ENCODE data around the gene MUS81. TPM values are rescaled to one million over a fixed set of nuclear protein-coding genes. Genes with fewer than 3 reads are reported as not detected.

The MUS81 gene
- total and polyA plus RNA-seq, 2 of the 13 experiments (the other 11 are each of a cell fraction or from before 2014, with no cell fraction given) = 25.6 to 30.2 TPM

DNA sequence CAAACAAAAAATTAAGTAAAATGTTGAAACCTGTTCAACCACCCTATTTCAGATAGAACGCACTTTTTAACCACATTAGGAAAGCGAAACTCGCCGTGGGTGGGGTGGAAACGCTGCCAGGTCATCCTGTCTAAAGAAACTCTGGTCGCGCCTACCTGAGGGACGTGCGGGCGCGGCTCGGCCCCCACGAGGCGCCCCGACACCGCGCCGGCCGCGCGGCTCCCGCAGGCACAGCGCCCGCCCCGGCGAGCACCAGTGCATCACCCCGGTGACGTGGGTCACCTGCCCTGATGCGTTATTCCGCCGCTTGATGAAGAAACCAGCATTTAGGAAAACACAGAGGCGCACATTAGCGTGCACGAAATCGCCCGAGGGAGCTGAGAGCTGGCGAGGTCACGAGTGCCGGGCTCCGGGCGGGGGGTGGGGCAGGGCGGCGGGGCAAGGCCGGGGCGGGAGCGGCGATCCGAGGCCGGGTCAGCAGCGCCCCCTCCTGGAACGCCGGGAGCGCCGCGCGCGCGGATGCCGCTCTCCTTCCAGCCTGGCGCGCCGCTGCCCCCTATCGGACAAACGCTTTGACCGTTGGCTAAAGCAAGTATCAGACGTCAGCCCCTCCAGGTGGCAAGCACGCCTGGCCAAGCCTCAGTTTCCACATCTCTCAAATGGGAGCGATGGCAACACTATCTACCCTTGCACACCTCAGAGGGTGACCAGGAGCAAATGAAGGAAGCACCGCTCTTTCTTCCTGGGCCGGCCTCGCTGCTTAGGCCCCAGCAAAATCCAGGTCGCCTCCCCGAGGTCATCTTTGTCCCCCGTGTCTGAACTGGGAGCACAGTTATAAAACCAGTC, 42.2 kb upstream of the MUS81 start (continued):
- TF ChIP-seq SALL1 (CRISPR knock-in tag; IDR thresholded peaks at IDR 0.05) (peak; percentile 69), MTA1 (CRISPR knock-in tag; IDR thresholded peaks at IDR 0.05; ENCODE audit: borderline replicate concordance) (no peak), ELF3 (CRISPR knock-in tag; IDR thresholded peaks at IDR 0.05) (no peak), ZKSCAN5 (CRISPR knock-in tag; IDR thresholded peaks at IDR 0.05) (no peak), SETDB1 (CRISPR knock-in tag; IDR thresholded peaks at IDR 0.05; ENCODE audit: borderline replicate concordance) (no peak), ZNF850 (CRISPR knock-in tag; conservative IDR thresholded peaks at IDR 0.05) (no peak), U2AF2 (IDR thresholded peaks at IDR 0.05; ENCODE audit: low read depth, low read length) (no peak), ZSCAN9 (CRISPR knock-in tag; IDR thresholded peaks at IDR 0.05; ENCODE audit: borderline replicate concordance) (no peak), ZNF33A (CRISPR knock-in tag; IDR thresholded peaks at IDR 0.05; ENCODE audit: borderline replicate concordance) (no peak), FOXJ3 (CRISPR knock-in tag; IDR thresholded peaks at IDR 0.05; ENCODE audit: borderline replicate concordance) (0 out of 2 replicates have a peak, but pooled peaks have one; percentile 25), JUN (CRISPR knock-in tag; IDR thresholded peaks at IDR 0.05) (no peak), ZNF782 (CRISPR knock-in tag; IDR thresholded peaks at IDR 0.05; ENCODE audit: borderline replicate concordance) (no peak), ZKSCAN1 (IDR thresholded peaks at IDR 0.05; ENCODE audit: low read length) (no peak), ESRRA (CRISPR knock-in tag; IDR thresholded peaks at IDR 0.05; ENCODE audit: low read depth) (no peak), TOPORS (CRISPR knock-in tag; IDR thresholded peaks at IDR 0.05) (no peak), ZNF317 (CRISPR knock-in tag; IDR thresholded peaks at IDR 0.05) (no peak), REL (CRISPR knock-in tag; conservative IDR thresholded peaks at IDR 0.05) (no peak), ISL2 (CRISPR knock-in tag; IDR thresholded peaks at IDR 0.05) (no peak), CCAR2 (optimal IDR thresholded peaks at IDR 0.05; ENCODE audit: low read depth, low read length) (no peak)
- TF ChIP-seq, protein P1, sequence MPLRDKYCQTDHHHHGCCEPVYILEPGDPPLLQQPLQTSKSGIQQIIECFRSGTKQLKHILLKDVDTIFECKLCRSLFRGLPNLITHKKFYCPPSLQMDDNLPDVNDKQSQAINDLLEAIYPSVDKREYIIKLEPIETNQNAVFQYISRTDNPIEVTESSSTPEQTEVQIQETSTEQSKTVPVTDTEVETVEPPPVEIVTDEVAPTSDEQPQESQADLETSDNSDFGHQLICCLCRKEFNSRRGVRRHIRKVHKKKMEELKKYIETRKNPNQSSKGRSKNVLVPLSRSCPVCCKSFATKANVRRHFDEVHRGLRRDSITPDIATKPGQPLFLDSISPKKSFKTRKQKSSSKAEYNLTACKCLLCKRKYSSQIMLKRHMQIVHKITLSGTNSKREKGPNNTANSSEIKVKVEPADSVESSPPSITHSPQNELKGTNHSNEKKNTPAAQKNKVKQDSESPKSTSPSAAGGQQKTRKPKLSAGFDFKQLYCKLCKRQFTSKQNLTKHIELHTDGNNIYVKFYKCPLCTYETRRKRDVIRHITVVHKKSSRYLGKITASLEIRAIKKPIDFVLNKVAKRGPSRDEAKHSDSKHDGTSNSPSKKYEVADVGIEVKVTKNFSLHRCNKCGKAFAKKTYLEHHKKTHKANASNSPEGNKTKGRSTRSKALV (CRISPR knock-in tag; IDR thresholded peaks at IDR 0.05) = no peak
- TF ChIP-seq, protein P2, sequence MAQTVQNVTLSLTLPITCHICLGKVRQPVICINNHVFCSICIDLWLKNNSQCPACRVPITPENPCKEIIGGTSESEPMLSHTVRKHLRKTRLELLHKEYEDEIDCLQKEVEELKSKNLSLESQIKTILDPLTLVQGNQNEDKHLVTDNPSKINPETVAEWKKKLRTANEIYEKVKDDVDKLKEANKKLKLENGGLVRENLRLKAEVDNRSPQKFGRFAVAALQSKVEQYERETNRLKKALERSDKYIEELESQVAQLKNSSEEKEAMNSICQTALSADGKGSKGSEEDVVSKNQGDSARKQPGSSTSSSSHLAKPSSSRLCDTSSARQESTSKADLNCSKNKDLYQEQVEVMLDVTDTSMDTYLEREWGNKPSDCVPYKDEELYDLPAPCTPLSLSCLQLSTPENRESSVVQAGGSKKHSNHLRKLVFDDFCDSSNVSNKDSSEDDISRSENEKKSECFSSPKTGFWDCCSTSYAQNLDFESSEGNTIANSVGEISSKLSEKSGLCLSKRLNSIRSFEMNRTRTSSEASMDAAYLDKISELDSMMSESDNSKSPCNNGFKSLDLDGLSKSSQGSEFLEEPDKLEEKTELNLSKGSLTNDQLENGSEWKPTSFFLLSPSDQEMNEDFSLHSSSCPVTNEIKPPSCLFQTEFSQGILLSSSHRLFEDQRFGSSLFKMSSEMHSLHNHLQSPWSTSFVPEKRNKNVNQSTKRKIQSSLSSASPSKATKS (CRISPR knock-in tag; IDR thresholded peaks at IDR 0.05) = no peak
- TF ChIP-seq, protein P3, sequence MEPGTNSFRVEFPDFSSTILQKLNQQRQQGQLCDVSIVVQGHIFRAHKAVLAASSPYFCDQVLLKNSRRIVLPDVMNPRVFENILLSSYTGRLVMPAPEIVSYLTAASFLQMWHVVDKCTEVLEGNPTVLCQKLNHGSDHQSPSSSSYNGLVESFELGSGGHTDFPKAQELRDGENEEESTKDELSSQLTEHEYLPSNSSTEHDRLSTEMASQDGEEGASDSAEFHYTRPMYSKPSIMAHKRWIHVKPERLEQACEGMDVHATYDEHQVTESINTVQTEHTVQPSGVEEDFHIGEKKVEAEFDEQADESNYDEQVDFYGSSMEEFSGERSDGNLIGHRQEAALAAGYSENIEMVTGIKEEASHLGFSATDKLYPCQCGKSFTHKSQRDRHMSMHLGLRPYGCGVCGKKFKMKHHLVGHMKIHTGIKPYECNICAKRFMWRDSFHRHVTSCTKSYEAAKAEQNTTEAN (CRISPR knock-in tag; conservative IDR thresholded peaks at IDR 0.05) = no peak
- TF ChIP-seq, protein P4, sequence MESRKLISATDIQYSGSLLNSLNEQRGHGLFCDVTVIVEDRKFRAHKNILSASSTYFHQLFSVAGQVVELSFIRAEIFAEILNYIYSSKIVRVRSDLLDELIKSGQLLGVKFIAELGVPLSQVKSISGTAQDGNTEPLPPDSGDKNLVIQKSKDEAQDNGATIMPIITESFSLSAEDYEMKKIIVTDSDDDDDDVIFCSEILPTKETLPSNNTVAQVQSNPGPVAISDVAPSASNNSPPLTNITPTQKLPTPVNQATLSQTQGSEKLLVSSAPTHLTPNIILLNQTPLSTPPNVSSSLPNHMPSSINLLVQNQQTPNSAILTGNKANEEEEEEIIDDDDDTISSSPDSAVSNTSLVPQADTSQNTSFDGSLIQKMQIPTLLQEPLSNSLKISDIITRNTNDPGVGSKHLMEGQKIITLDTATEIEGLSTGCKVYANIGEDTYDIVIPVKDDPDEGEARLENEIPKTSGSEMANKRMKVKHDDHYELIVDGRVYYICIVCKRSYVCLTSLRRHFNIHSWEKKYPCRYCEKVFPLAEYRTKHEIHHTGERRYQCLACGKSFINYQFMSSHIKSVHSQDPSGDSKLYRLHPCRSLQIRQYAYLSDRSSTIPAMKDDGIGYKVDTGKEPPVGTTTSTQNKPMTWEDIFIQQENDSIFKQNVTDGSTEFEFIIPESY (CRISPR knock-in tag; IDR thresholded peaks at IDR 0.05) = peak; percentile 76; the same call in 1 of the 2 replicates

Data from HepG2 (cell line).